Lower leg skin (tissue), 3 donors: ENCODE measurements around the gene F8.

Experiments
- POLR2A ChIP-seq, 2 donors: fragments of 450-650 bp; IDR thresholded peaks; one replicate each; pipeline ENCODE4 v1.6.1; 2016 to 2017; ENCODE audit warnings: antibody characterized with exemption in 2 of 2, mild to moderate bottlenecking in 1 of 2, moderate library complexity in 1 of 2
- TF ChIP-seq, protein P1 (sequence below), 3 donors: fragments of 450-650 bp; IDR thresholded peaks; one replicate each; pipeline ENCODE4 v1.5.1; 2016; ENCODE audit warnings: antibody characterized with exemption in 3 of 3, mild to moderate bottlenecking in 3 of 3, moderate library complexity in 2 of 3

DNA sequence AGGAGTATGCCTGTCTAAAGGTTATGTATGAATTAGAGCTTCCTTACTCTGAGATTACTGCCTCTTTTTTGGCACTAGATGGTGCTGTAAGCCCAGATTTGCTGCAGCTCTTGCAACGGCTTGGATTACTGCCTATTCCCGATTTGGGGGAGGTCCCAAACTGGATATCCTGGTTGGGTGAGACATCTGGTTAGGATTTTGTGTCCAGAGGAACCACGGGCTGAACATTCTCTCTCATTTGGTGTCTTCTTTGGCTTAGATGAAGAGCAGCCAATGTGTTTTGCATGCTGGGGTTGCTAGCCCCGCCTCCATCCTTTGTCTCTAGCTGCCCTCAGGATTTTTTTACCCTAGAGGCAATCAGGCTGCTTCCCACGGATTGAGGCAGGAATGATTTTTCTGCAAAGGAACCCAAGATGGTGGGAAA is 104.5 kb downstream of the F8 start:
- TF ChIP-seq POLR2A (IDR thresholded peaks at IDR 0.05) = no peak
- TF ChIP-seq, protein P1, sequence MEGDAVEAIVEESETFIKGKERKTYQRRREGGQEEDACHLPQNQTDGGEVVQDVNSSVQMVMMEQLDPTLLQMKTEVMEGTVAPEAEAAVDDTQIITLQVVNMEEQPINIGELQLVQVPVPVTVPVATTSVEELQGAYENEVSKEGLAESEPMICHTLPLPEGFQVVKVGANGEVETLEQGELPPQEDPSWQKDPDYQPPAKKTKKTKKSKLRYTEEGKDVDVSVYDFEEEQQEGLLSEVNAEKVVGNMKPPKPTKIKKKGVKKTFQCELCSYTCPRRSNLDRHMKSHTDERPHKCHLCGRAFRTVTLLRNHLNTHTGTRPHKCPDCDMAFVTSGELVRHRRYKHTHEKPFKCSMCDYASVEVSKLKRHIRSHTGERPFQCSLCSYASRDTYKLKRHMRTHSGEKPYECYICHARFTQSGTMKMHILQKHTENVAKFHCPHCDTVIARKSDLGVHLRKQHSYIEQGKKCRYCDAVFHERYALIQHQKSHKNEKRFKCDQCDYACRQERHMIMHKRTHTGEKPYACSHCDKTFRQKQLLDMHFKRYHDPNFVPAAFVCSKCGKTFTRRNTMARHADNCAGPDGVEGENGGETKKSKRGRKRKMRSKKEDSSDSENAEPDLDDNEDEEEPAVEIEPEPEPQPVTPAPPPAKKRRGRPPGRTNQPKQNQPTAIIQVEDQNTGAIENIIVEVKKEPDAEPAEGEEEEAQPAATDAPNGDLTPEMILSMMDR (IDR thresholded peaks at IDR 0.05) = no peak
